H9 (cell line): Measurements from ENCODE around the gene CHAF1A. TPM values are rescaled to one million over a fixed set of nuclear protein-coding genes. Genes with fewer than 3 reads are reported as not detected.

ENCODE experiments used
- DNase-seq: peaks from one replicate; pipeline ENCODE4 v3.0.0-alpha.2; 2017
- H2AFZ ChIP-seq: one replicate; pipeline ENCODE4 v1.6.1; 2013; ENCODE audit warnings: mild to moderate bottlenecking, low read length, control low read depth, moderate library complexity
- H2AK5ac ChIP-seq: 2 replicates; pipeline ENCODE4 v1.6.1; 2013; ENCODE audit warnings: low read length, control low read depth, mixed read lengths; ENCODE audit not compliant: insufficient read length
- H2BK120ac ChIP-seq: one replicate; pipeline ENCODE4 v1.6.1; 2013; ENCODE audit warnings: low read depth, mild to moderate bottlenecking, low read length, control low read depth, inconsistent platforms; ENCODE audit not compliant: poor library complexity, severe bottlenecking
- H2BK12ac ChIP-seq: 2 replicates; pipeline ENCODE4 v1.6.1; 2013; ENCODE audit warnings: low read length, control low read depth, mixed read lengths, low read depth; ENCODE audit not compliant: insufficient read length
- H2BK15ac ChIP-seq: 2 replicates; pipeline ENCODE4 v1.6.1; 2013; ENCODE audit warnings: low read depth, low read length, control low read depth
- H2BK20ac ChIP-seq: one replicate; pipeline ENCODE4 v1.6.1; 2013; ENCODE audit warnings: low read depth, mild to moderate bottlenecking, low read length, control low read depth, inconsistent platforms; ENCODE audit not compliant: poor library complexity, severe bottlenecking
- H2BK5ac ChIP-seq: 2 replicates; pipeline ENCODE4 v1.6.1; 2013; ENCODE audit warnings: low read length, control low read depth, mixed read lengths; ENCODE audit not compliant: insufficient read length
- H3K14ac ChIP-seq: 2 replicates; pipeline ENCODE4 v1.6.1; 2013; ENCODE audit warnings: low read length, control low read depth; ENCODE audit not compliant: insufficient read depth
- H3K18ac ChIP-seq: 2 replicates; pipeline ENCODE4 v1.6.1; 2013; ENCODE audit warnings: low read depth, mild to moderate bottlenecking, mixed read lengths, low read length, control low read depth; ENCODE audit not compliant: insufficient read length
- H3K23ac ChIP-seq: 2 replicates; pipeline ENCODE4 v1.6.1; 2013; ENCODE audit warnings: low read length, control low read depth, mixed read lengths, low read depth; ENCODE audit not compliant: insufficient read length
- H3K23me2 ChIP-seq: 2 replicates; pipeline ENCODE4 v1.6.1; 2013; ENCODE audit warnings: low read depth, mild to moderate bottlenecking, mixed read lengths, low read length, control low read depth; ENCODE audit not compliant: insufficient read length, poor library complexity, severe bottlenecking
- H3K27ac ChIP-seq: 2 replicates; pipeline ENCODE4 v1.5.1; 2013; ENCODE audit warnings: low read length, control low read depth, mixed read lengths, low read depth; ENCODE audit not compliant: insufficient read length
- H3K27me3 ChIP-seq: 2 replicates; pipeline ENCODE4 v1.6.1; 2013; ENCODE audit warnings: low read length, control low read depth, inconsistent platforms; ENCODE audit not compliant: insufficient read depth
- H3K4ac ChIP-seq: 2 replicates; pipeline ENCODE4 v1.6.1; 2013; ENCODE audit warnings: low read depth, mild to moderate bottlenecking, control low read depth, inconsistent platforms, low read length, moderate library complexity
- H3K4me1 ChIP-seq: 2 replicates; pipeline ENCODE4 v1.6.1; 2013; ENCODE audit warnings: low read length, control low read depth, inconsistent platforms; ENCODE audit not compliant: insufficient read depth
- H3K4me2 ChIP-seq: 2 replicates; pipeline ENCODE4 v1.6.1; 2013; ENCODE audit warnings: low read length, control low read depth, mixed read lengths; ENCODE audit not compliant: insufficient read length, insufficient read depth
- H3K56ac ChIP-seq: 2 replicates; pipeline ENCODE4 v1.6.1; 2013; ENCODE audit warnings: low read depth, mild to moderate bottlenecking, mixed read lengths, low read length, control low read depth; ENCODE audit not compliant: insufficient read length
- H3K79me1 ChIP-seq: 2 replicates; pipeline ENCODE4 v1.6.1; 2013; ENCODE audit warnings: low read depth, mild to moderate bottlenecking, moderate library complexity, low read length, control low read depth, inconsistent platforms; ENCODE audit not compliant: insufficient read depth, poor library complexity, severe bottlenecking
- H3K79me2 ChIP-seq: 2 replicates; pipeline ENCODE4 v1.6.1; 2013; ENCODE audit warnings: low read length, control low read depth, inconsistent platforms; ENCODE audit not compliant: insufficient read depth
- H3K9ac ChIP-seq: 2 replicates; pipeline ENCODE4 v1.6.1; 2013; ENCODE audit warnings: low read length, control low read depth, mixed read lengths; ENCODE audit not compliant: insufficient read length; ENCODE audit errors: extremely low read depth
- H3K9me3 ChIP-seq: one replicate; pipeline ENCODE4 v1.6.1; 2013; ENCODE audit warnings: low read depth, low read length, inconsistent platforms; ENCODE audit not compliant: control insufficient read depth
- H3T11ph ChIP-seq: one replicate; pipeline ENCODE4 v1.6.1; 2013; ENCODE audit warnings: mild to moderate bottlenecking, low read length, control low read depth, inconsistent platforms
- H4K20me1 ChIP-seq: one replicate; pipeline ENCODE4 v1.6.1; 2013; ENCODE audit not compliant: control insufficient read depth, insufficient read length, insufficient read depth
- H4K5ac ChIP-seq: 2 replicates; pipeline ENCODE4 v1.6.1; 2013; ENCODE audit warnings: low read depth, mild to moderate bottlenecking, mixed read lengths, low read length, control low read depth; ENCODE audit not compliant: insufficient read length
- H4K8ac ChIP-seq: replicated peaks from 2 replicates; pipeline ENCODE4 v1.6.1; 2013; ENCODE audit warnings: low read length, control low read depth, mixed read lengths, low read depth; ENCODE audit not compliant: insufficient read length
- H4K91ac ChIP-seq: 2 replicates; pipeline ENCODE4 v1.6.1; 2013; ENCODE audit warnings: low read depth, mild to moderate bottlenecking, moderate library complexity, mixed read lengths, low read length, control low read depth; ENCODE audit not compliant: insufficient read length
- H3K27ac Mint-ChIP-seq, 3 experiments: 2 replicates in 2 of 3; 3 replicates in 1 of 3; pipeline ENCODE4 v1.8.0; 2020 to 2021; ENCODE audit warnings: mixed read lengths in 3 of 3, mild to moderate bottlenecking in 1 of 3, moderate library complexity in 1 of 3
- H3K27me3 Mint-ChIP-seq: 2 replicates; pipeline ENCODE4 v1.8.0; 2021; ENCODE audit warnings: low read depth, mild to moderate bottlenecking, moderate library complexity, mixed read lengths
- H3K36me3 Mint-ChIP-seq, 3 experiments: 2 replicates in 2 of 3; 3 replicates in 1 of 3; pipeline ENCODE4 v1.8.0; 2020 to 2021; ENCODE audit warnings: low read depth in 3 of 3, mixed read lengths in 3 of 3; ENCODE audit not compliant: insufficient read depth in 1 of 3
- H3K4me1 Mint-ChIP-seq, 2 experiments: 2 replicates each; pipeline ENCODE4 v1.8.0; 2020; ENCODE audit warnings: mixed read lengths in 2 of 2
- H3K4me3 Mint-ChIP-seq, 2 experiments: 2 replicates in 1 of 2; 3 replicates in 1 of 2; pipeline ENCODE4 v1.8.0; 2020 to 2021; ENCODE audit warnings: mild to moderate bottlenecking in 2 of 2, mixed read lengths in 2 of 2, moderate library complexity in 1 of 2
- H3K9me3 Mint-ChIP-seq, 2 experiments: 2 replicates in 1 of 2; 3 replicates in 1 of 2; pipeline ENCODE4 v1.8.0; 2020; ENCODE audit warnings: mild to moderate bottlenecking in 2 of 2, mixed read lengths in 2 of 2, moderate library complexity in 1 of 2
- CTCF ChIP-seq: fragments of 200-600 bp; sonication (generic); conservative IDR thresholded peaks from 3 replicates; pipeline ENCODE4 v1.8.0; 2021; ENCODE audit warnings: antibody characterized with exemption, mild to moderate bottlenecking
- WGBS: extraction: QIAGEN DNeasy Blood & Tissue Kit; methylation state at CpG from one replicate; pipeline ENCODE4 v1.1.7; 2013; ENCODE audit warnings: missing lambda C conversion rate, low lambda C conversion rate, mixed read lengths; ENCODE audit not compliant: insufficient read length; ENCODE audit errors: extremely low coverage; 5-methylcytosine and 5-hydroxymethylcytosine counted together
- total RNA-seq: library from RNA; stranded (reverse); gene quantifications from 2 replicates; pipeline ENCODE4 v1.2.1, GENCODE V29; 2021

The CHAF1A gene
- total RNA-seq, 1 experiment from 2014 or later, result 143 TPM

- Histone ChIP-seq H3K23ac (no peak overlapping the region), H3K4ac (no peak overlapping the region), H3K27me3 (no peaks in the 10 kb centered on the region), H4K91ac (no peak overlapping the region), H3K4me2 (no peak overlapping the region), H3K9ac (no peak overlapping the region), H3K79me2 (no peaks in the 10 kb centered on the region), H2BK5ac (no peak overlapping the region), H2BK20ac (no peak overlapping the region), H4K20me1 (no peaks in the 10 kb centered on the region), H2BK12ac (no peak overlapping the region), H3K56ac (no peak overlapping the region), H2AFZ (no peak overlapping the region), H3K79me1 (no peaks in the 10 kb centered on the region), H3K9me3 (no peaks in the 10 kb centered on the region), H2BK15ac (no peak overlapping the region), H2AK5ac (no peak overlapping the region), H3K4me1 (no peaks in the 10 kb centered on the region; the same call in 1 of the 2 replicates), H3T11ph (no peak overlapping the region), H4K8ac (no peak overlapping the region), H3K18ac (no peak overlapping the region), H3K23me2 (no peaks in the 10 kb centered on the region), H3K27ac (no peak overlapping the region), H4K5ac (no peak overlapping the region), H2BK120ac (no peak overlapping the region), H3K14ac (no peak overlapping the region)
- Mint-ChIP-seq H3K36me3 (peaks cover 1 to 38% (median 16%) of the 10 kb centered on the region in 3 experiments; a peak in 6 of 7 replicates), H3K9me3 (no peaks in the 10 kb centered on the region), H3K27me3 (peaks cover 6% of the 10 kb centered on the region), H3K4me3 (no peak overlapping the region), H3K4me1 (peaks cover 7 to 11% of the 10 kb centered on the region in 2 experiments; a peak in 3 of 4 replicates), H3K27ac (peak overlapping the region in 1 of 3 experiments; percentile 55; a peak in 1 of 7 replicates)
- peak; percentile 59 for DNase-seq
- peak; percentile 55 for TF ChIP-seq CTCF
- WGBS, result no CpG with 5 or more reads among the region's 22 CpGs
Observed at GRCh38 chr19:4362831-4363545, 39.5 kb upstream of the CHAF1A start.
